Measurements from ENCODE around the gene TSHZ1. TPM values are rescaled to one million over a fixed set of nuclear protein-coding genes. Genes with fewer than 3 reads are reported as not detected.

The TSHZ1 gene
- total RNA-seq, 1 donor from 2014 or later: 8.0 TPM

DNA sequence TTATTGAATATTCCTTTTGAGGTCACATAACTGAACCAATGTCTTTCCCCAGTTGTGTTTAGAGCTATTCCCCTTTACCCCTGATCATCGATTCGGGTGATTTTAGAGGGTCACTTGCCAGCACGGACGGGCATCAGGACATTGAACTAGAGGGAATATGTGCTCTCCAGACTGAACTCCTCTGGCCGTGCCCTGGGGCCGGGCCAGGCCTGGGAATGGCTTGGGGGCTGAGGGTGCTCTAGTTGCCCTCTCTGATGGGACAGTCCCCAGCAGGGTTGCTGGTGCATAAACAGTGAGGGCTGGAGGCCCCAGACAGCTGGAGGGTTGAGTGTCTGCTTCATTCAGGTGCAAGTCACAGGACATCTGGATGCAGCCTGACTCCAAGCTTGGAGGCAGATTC, 126.2 kb downstream of the TSHZ1 start:
- no peak for DNase-seq (ENCODE audit: low spot score)
- no peak overlapping the region for H3K4me3 Mint-ChIP-seq (ENCODE audit: unreplicated experiment)
- no peaks in the 10 kb centered on the region for H3K4me1 Mint-ChIP-seq (ENCODE audit: low read depth)
- H3K27me3 Mint-ChIP-seq (ENCODE audit: low read depth): peaks cover 5% of the 10 kb centered on the region
- no peaks in the 10 kb centered on the region for H3K36me3 Mint-ChIP-seq (ENCODE audit: low read depth)
- H3K9me3 Mint-ChIP-seq (ENCODE audit: low read depth): no peaks in the 10 kb centered on the region
- TF ChIP-seq, protein P1, sequence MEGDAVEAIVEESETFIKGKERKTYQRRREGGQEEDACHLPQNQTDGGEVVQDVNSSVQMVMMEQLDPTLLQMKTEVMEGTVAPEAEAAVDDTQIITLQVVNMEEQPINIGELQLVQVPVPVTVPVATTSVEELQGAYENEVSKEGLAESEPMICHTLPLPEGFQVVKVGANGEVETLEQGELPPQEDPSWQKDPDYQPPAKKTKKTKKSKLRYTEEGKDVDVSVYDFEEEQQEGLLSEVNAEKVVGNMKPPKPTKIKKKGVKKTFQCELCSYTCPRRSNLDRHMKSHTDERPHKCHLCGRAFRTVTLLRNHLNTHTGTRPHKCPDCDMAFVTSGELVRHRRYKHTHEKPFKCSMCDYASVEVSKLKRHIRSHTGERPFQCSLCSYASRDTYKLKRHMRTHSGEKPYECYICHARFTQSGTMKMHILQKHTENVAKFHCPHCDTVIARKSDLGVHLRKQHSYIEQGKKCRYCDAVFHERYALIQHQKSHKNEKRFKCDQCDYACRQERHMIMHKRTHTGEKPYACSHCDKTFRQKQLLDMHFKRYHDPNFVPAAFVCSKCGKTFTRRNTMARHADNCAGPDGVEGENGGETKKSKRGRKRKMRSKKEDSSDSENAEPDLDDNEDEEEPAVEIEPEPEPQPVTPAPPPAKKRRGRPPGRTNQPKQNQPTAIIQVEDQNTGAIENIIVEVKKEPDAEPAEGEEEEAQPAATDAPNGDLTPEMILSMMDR (IDR thresholded peaks at IDR 0.05): no peak
- H3K27ac Mint-ChIP-seq (ENCODE audit: unreplicated experiment): no peak overlapping the region

DNA sequence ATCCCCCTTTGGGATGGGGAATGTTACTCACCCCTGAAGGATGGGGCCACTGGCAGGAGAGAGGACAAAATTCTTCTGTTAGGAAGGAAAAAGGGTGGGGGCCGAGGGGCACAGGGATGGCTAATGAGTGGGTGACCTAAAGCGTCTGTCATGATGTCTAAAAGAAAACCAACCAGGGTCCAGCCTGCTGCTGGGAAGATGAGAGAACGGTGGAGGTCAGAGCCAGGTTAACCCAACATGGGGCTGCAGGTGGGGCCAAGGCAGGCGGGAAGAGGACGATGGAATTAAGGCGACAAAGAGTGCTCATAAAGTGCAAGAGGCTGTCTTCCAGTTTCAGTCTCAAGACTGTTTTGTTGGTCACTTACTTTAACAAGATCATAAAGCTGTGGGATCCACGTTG, 126.8 kb downstream of the TSHZ1 start:
- Mint-ChIP-seq H3K27ac (ENCODE audit: unreplicated experiment) (no peak overlapping the region), H3K4me1 (ENCODE audit: low read depth) (no peaks in the 10 kb centered on the region), H3K9me3 (ENCODE audit: low read depth) (no peaks in the 10 kb centered on the region), H3K27me3 (ENCODE audit: low read depth) (peaks cover 5% of the 10 kb centered on the region), H3K36me3 (ENCODE audit: low read depth) (no peaks in the 10 kb centered on the region), H3K4me3 (ENCODE audit: unreplicated experiment) (no peak overlapping the region)
- TF ChIP-seq, protein P1 (IDR thresholded peaks at IDR 0.05): no peak
- no peak for DNase-seq (ENCODE audit: low spot score)

DNA sequence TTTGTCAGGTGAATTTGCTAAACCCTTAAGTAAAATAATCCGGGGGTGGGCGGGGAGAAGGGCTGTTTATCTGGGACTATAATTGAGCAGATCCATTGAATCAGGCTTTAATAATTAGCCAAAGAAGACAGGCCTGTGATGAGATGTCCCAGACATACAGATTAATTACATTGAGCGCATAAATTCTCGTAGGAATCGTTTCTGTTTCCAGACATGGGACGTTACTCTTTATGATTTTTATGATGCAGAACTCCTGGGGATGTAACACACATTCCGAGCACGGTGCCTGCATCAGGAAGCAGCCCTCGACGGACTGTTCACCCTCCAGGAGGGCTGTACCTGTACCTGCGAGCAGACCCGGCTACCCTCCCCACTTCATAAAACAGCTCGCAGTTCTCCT, 128.0 kb downstream of the TSHZ1 start:
- Mint-ChIP-seq H3K27ac (ENCODE audit: unreplicated experiment) (no peak overlapping the region), H3K9me3 (ENCODE audit: low read depth) (no peaks in the 10 kb centered on the region), H3K36me3 (ENCODE audit: low read depth) (no peaks in the 10 kb centered on the region), H3K27me3 (ENCODE audit: low read depth) (peaks cover 5% of the 10 kb centered on the region), H3K4me3 (ENCODE audit: unreplicated experiment) (no peak overlapping the region), H3K4me1 (ENCODE audit: low read depth) (no peaks in the 10 kb centered on the region)
- DNase-seq (ENCODE audit: low spot score): no peak
- TF ChIP-seq, protein P1 (IDR thresholded peaks at IDR 0.05): no peak

Other genes with a start within 250 kb of the TSHZ1 start
- gene PTGR3, start 1.7 kb upstream of the TSHZ1 start, total RNA-seq: 8.9 to 10.4 TPM (median 10.3 TPM) in 3 replicates
- gene SMIM21, start 216.9 kb downstream of the TSHZ1 start, total RNA-seq: not detected in 3 replicates

All from chondrocyte (in vitro differentiated cells).